Measurements from ENCODE around the gene VSTM2L.

DNA sequence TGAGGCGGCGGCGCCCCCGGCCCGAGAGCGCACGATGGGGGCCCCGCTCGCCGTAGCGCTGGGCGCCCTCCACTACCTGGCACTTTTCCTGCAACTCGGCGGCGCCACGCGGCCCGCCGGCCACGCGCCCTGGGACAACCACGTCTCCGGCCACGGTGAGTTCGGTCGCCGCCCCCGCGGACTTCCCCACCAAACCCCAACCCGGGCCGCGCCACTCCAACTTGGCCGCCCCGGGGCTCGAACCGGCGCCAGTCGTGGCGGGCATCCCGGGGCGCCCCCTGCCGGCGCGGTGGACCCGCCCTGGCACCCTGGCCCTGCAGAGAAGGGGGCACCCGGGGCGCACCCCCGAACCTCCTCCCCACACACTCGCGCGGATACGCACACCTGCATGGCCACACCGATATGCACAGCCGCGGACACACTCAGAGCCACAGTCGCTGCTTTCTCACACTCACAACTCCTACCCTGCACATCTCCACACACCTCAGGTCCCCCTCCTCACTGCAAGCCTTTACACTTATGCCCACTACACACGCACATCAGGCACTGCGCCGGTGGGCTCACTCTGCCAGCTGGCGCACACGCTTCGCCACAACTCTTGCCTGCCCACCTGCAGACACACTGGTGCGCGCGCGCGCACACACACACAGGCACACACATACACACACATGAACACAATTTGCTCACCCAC, 535 bp downstream of the VSTM2L start:
- TF ChIP-seq POLR2AphosphoS5 (IDR thresholded peaks at IDR 0.05; ENCODE audit: insufficient read depth, low read depth, low read length) = no peak
- TF ChIP-seq POLR2A (IDR thresholded peaks at IDR 0.05; ENCODE audit: low read depth, low read length) = no peak
- TF ChIP-seq, protein P1, sequence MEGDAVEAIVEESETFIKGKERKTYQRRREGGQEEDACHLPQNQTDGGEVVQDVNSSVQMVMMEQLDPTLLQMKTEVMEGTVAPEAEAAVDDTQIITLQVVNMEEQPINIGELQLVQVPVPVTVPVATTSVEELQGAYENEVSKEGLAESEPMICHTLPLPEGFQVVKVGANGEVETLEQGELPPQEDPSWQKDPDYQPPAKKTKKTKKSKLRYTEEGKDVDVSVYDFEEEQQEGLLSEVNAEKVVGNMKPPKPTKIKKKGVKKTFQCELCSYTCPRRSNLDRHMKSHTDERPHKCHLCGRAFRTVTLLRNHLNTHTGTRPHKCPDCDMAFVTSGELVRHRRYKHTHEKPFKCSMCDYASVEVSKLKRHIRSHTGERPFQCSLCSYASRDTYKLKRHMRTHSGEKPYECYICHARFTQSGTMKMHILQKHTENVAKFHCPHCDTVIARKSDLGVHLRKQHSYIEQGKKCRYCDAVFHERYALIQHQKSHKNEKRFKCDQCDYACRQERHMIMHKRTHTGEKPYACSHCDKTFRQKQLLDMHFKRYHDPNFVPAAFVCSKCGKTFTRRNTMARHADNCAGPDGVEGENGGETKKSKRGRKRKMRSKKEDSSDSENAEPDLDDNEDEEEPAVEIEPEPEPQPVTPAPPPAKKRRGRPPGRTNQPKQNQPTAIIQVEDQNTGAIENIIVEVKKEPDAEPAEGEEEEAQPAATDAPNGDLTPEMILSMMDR (IDR thresholded peaks at IDR 0.05; ENCODE audit: extremely low read depth in 1 of 2, insufficient read depth in 1 of 2, low read depth in 1 of 2, low read length in 2 of 2) = peak; percentile 28 to 36
- no peak for TF ChIP-seq MYC (IDR thresholded peaks at IDR 0.05; ENCODE audit: low read depth, low read length)
- peak; percentile 14 for TF ChIP-seq EZH2 (IDR thresholded peaks at IDR 0.05; ENCODE audit: borderline replicate concordance, low read depth, low read length, severe bottlenecking)
- no peak for TF ChIP-seq GATA2 (IDR thresholded peaks at IDR 0.05; ENCODE audit: insufficient read depth, insufficient read length, low read depth, low read length)
